Liver (tissue), 2 donors: ENCODE results near the gene ZNF470.
A peak's percentile ranks its signal among the peaks of the same experiment; 100 is the strongest.

Source experiments
- CTCF ChIP-seq: fragments of 150-350 bp; IDR thresholded peaks from 2 replicates; pipeline ENCODE4 v1.5.1; 2017; ENCODE audit warnings: improper control_type of control experiment, low read depth, low read length; ENCODE audit not compliant: missing input control
- MAX ChIP-seq: IDR thresholded peaks from 2 replicates; pipeline ENCODE4 v1.6.1; 2016; ENCODE audit warnings: antibody characterized with exemption
- YY1 ChIP-seq: IDR thresholded peaks from 2 replicates; pipeline ENCODE4 v1.6.1; 2016; ENCODE audit warnings: antibody characterized with exemption, mild to moderate bottlenecking
- donor health status: healthy.

GRCh38 chr19:56538254-56538760, 29.0 kb upstream of the ZNF470 start:
- TF ChIP-seq YY1 (no peak), CTCF (peak; percentile 2), MAX (no peak)
